PC-3 (cell line): ENCODE results near the gene ACOT6. TPM values are rescaled to one million over a fixed set of nuclear protein-coding genes. Genes with fewer than 3 reads are reported as not detected.
"Not testable (repeated sequence)": the region's sequence is repeated elsewhere in the genome, so short reads cannot be mapped to it uniquely, and the experiment has no call there.

Source experiments
- ATAC-seq: fragments of 200-7000 bp; cut with Tn5 transposase; 2 replicates; pipeline ENCODE4 v1.9.1; 2020; ENCODE audit warnings: mild to moderate bottlenecking, moderate library complexity
- BruUV-seq: library from RNA; stranded (reverse); fragments of 400-500 nt; replicated peaks from 2 replicates; lab custom pipeline; 2021; lab: Mats Ljungman, UMichigan
- CTCF ChIA-PET: fragments of 300-600 bp; sonication (Branson Sonifier 250); formaldehyde crosslinking; loops from one replicate; lab custom pipeline; 2022; ENCODE audit warnings: antibody characterized with exemption; lab: Charles Lee
- POLR2A ChIA-PET: fragments of 300-600 bp; sonication (Branson Sonifier 250); formaldehyde crosslinking; loops from one replicate; lab custom pipeline; 2022; ENCODE audit warnings: antibody characterized with exemption; ENCODE audit not compliant: unreplicated experiment; lab: Charles Lee
- DNase-seq: peaks from one replicate; pipeline ENCODE4 v3.0.0-alpha.2; 2015
- H2AFZ ChIP-seq: fragments of 300-600 bp; sonication (generic); 2 replicates; pipeline ENCODE4 v1.6.0; 2016; ENCODE audit warnings: antibody characterized with exemption, low read length
- H3F3A ChIP-seq: fragments of 300-600 bp; sonication (generic); one replicate; pipeline ENCODE4 v1.6.0; 2017; ENCODE audit warnings: antibody characterized with exemption, low read length, control low read depth, mild to moderate bottlenecking; ENCODE audit not compliant: unreplicated experiment
- H3K27ac ChIP-seq: fragments of 300-600 bp; sonication (generic); 2 replicates; pipeline ENCODE4 v1.5.1; 2016; ENCODE audit warnings: mild to moderate bottlenecking, low read length
- H3K27me3 ChIP-seq: fragments of 300-600 bp; sonication (generic); 2 replicates; pipeline ENCODE4 v1.6.1; 2016; ENCODE audit warnings: low read length, mixed read lengths
- H3K36me3 ChIP-seq: fragments of 300-600 bp; sonication (generic); 2 replicates; pipeline ENCODE4 v1.6.1; 2016; ENCODE audit warnings: low read depth, mixed run types, low read length, mixed read lengths
- H3K4me1 ChIP-seq: fragments of 300-600 bp; sonication (generic); 2 replicates; pipeline ENCODE4 v1.5.1; 2016; ENCODE audit warnings: low read length; ENCODE audit not compliant: insufficient read depth
- H3K4me2 ChIP-seq: fragments of 300-600 bp; sonication (generic); 2 replicates; pipeline ENCODE4 v1.6.0; 2016; ENCODE audit warnings: low read length
- H3K4me3 ChIP-seq: fragments of 300-600 bp; sonication (generic); 2 replicates; pipeline ENCODE4 v1.5.1; 2016; ENCODE audit warnings: mild to moderate bottlenecking, low read length, mixed read lengths
- H3K79me2 ChIP-seq: fragments of 300-600 bp; sonication (generic); 2 replicates; pipeline ENCODE4 v1.6.1; 2017; ENCODE audit warnings: low read length, mixed read lengths
- H3K9ac ChIP-seq: fragments of 300-600 bp; sonication (generic); 2 replicates; pipeline ENCODE4 v1.6.0; 2016; ENCODE audit warnings: mild to moderate bottlenecking, low read length
- H3K9me2 ChIP-seq: fragments of 300-600 bp; sonication (generic); replicated peaks from 2 replicates; pipeline ENCODE4 v1.6.1; 2016; ENCODE audit warnings: mixed run types, low read length, mixed read lengths
- H3K9me3 ChIP-seq: fragments of 300-600 bp; sonication (generic); 2 replicates; pipeline ENCODE4 v1.6.1; 2016; ENCODE audit warnings: low read length, mixed read lengths
- H4K20me1 ChIP-seq: fragments of 300-600 bp; sonication (generic); 2 replicates; pipeline ENCODE4 v1.6.1; 2016; ENCODE audit warnings: low read length, mixed read lengths
- CTCF ChIP-seq: fragments of 300-600 bp; sonication (generic); conservative IDR thresholded peaks from 2 replicates; pipeline ENCODE4 v1.5.1; 2017; ENCODE audit warnings: antibody characterized with exemption, low read depth, mild to moderate bottlenecking, low read length
- EZH2 ChIP-seq: fragments of 300-600 bp; sonication (generic); IDR thresholded peaks from one replicate; pipeline ENCODE4 v1.6.1; 2017; ENCODE audit warnings: antibody characterized with exemption, mild to moderate bottlenecking, low read length; ENCODE audit not compliant: unreplicated experiment
- EZH2phosphoT487 ChIP-seq: fragments of 300-600 bp; sonication (generic); IDR thresholded peaks from 2 replicates; pipeline ENCODE4 v1.6.1; 2018; ENCODE audit warnings: mild to moderate bottlenecking, antibody characterized with exemption, low read length, borderline replicate concordance
- intact Hi-C: fragments of 100-400 bp; cut with micrococcal nuclease; formaldehyde crosslinking; loops from 2 replicates; pipeline ENCODE4 v1.9.0; 2023
- total RNA-seq: library from RNA; depleted of rRNA; stranded (reverse); fragments of >200 nt; gene quantifications from 2 replicates; pipeline ENCODE4 v1.2.3, GENCODE V29; 2014

The ACOT6 gene
- total RNA-seq, 1 experiment from 2014 or later, result not detected

- Histone ChIP-seq H3K4me2 (no peak overlapping the region), H3K27me3 (no peaks in the 10 kb centered on the region), H2AFZ (no peak overlapping the region), H3K9me2 (no peaks in the 10 kb centered on the region), H4K20me1 (no peaks in the 10 kb centered on the region), H3K9ac (no peak overlapping the region), H3F3A (no peaks in the 10 kb centered on the region), H3K27ac (no peak overlapping the region), H3K36me3 (peaks cover 5% of the 10 kb centered on the region; the same call in 1 of the 2 replicates), H3K79me2 (no peaks in the 10 kb centered on the region), H3K9me3 (no peaks in the 10 kb centered on the region), H3K4me3 (no peak overlapping the region), H3K4me1 (peaks cover 5% of the 10 kb centered on the region; the same call in 1 of the 2 replicates)
- intact Hi-C loops, result no loop called here
- TF ChIP-seq CTCF (no peak), EZH2phosphoT487 (no peak), EZH2 (no peak)
- ChIA-PET CTCF (interaction anchor here (0.8 kb wide), 1 partner anchor 49 kb away, joined by 6 read pairs; no protein-coding TSS in a partner anchor), POLR2A (interaction anchor here (0.6 kb wide), 1 partner anchor 8 kb away, joined by 4 read pairs; no protein-coding TSS in a partner anchor)
- peak; percentile 37 for DNase-seq
- peak; percentile 51 for ATAC-seq
- no TSS peak for BruUV-seq
These were observed 35.9 kb upstream of the ACOT6 start for GRCh38 chr14:73576391-73576790.

GRCh38 chr14:73577214-73577613 is 35.1 kb upstream of the ACOT6 start:
- POLR2A ChIA-PET, H3K4me1 ChIP-seq, H3K4me3 ChIP-seq, H3K9me2 ChIP-seq, H3K4me2 ChIP-seq, H2AFZ ChIP-seq, BruUV-seq, H3K27me3 ChIP-seq, DNase-seq, intact Hi-C loops, H3K27ac ChIP-seq, H4K20me1 ChIP-seq, H3K36me3 ChIP-seq, H3K9me3 ChIP-seq, H3K79me2 ChIP-seq, H3K9ac ChIP-seq, H3F3A ChIP-seq: not testable (repeated sequence)
- CTCF ChIA-PET, result interaction anchor here (0.8 to 0.9 kb wide), 2 partner anchors 50 to 57 kb away, joined by 3 to 6 read pairs; no protein-coding TSS in a partner anchor
- peak; percentile 75 for ATAC-seq

GRCh38 chr14:73582102-73582979 is 30.0 kb upstream of the ACOT6 start:
- POLR2A ChIA-PET, H3K4me3 ChIP-seq, H3K4me2 ChIP-seq, H3K27me3 ChIP-seq, BruUV-seq, H3K27ac ChIP-seq, H4K20me1 ChIP-seq, H3F3A ChIP-seq, H3K79me2 ChIP-seq, H3K4me1 ChIP-seq, H2AFZ ChIP-seq, H3K9me3 ChIP-seq, CTCF ChIA-PET, H3K9ac ChIP-seq, DNase-seq, ATAC-seq, H3K36me3 ChIP-seq, H3K9me2 ChIP-seq: not testable (repeated sequence)
- intact Hi-C loops, result loop anchor here (10.0 kb wide), 1 partner anchor 668 kb away; no protein-coding TSS in a partner anchor
